Caco-2 (cell line): ENCODE measurements around the gene TMEM232. TPM values are rescaled to one million over a fixed set of nuclear protein-coding genes. Genes with fewer than 3 reads are reported as not detected.

Source experiments
- BruUV-seq: library from RNA; stranded (reverse); fragments of 400-500 nt; replicated peaks from 2 replicates; lab custom pipeline; 2021; lab: Mats Ljungman, UMichigan
- CTCF ChIA-PET: fragments of 300-600 bp; sonication (Branson Sonifier 250); formaldehyde crosslinking; loops from one replicate; lab custom pipeline; 2022; ENCODE audit warnings: antibody characterized with exemption; lab: Charles Lee
- POLR2A ChIA-PET: fragments of 300-600 bp; sonication (Branson Sonifier 250); formaldehyde crosslinking; loops from one replicate; lab custom pipeline; 2022; ENCODE audit warnings: antibody characterized with exemption; lab: Charles Lee
- DNase-seq, 2 experiments: peaks; one replicate each; pipeline versions ENCODE4 v3.0.0 to v3.0.0-alpha.2; 2020 to 2022
- H3K27me3 ChIP-seq: replicated peaks from 2 replicates; pipeline ENCODE4 v1.6.0; 2011; ENCODE audit warnings: low read length; ENCODE audit not compliant: control insufficient read depth, insufficient read depth
- H3K36me3 ChIP-seq: 2 replicates; pipeline ENCODE4 v1.5.1; 2011; ENCODE audit warnings: low read length; ENCODE audit not compliant: control insufficient read depth, insufficient read depth
- H3K4me1 ChIP-seq: fragments of 250-450 bp; sonication (Bioruptor Pico); 2 replicates; pipeline ENCODE4 v1.5.1; 2020; ENCODE audit warnings: mild to moderate bottlenecking
- H3K4me3 ChIP-seq: 2 replicates; pipeline ENCODE4 v1.5.1; 2011; ENCODE audit warnings: low read depth, mild to moderate bottlenecking, control low read depth, low read length
- H3K9me3 ChIP-seq: fragments of 250-450 bp; sonication (Bioruptor Pico); 2 replicates; pipeline ENCODE4 v1.5.1; 2020; ENCODE audit warnings: mild to moderate bottlenecking, moderate library complexity
- H3K27ac Mint-ChIP-seq: one replicate; pipeline ENCODE4 v1.8.0; 2022; ENCODE audit warnings: mixed read lengths; ENCODE audit not compliant: unreplicated experiment
- H3K27me3 Mint-ChIP-seq: one replicate; pipeline ENCODE4 v1.8.0; 2022; ENCODE audit warnings: mixed read lengths; ENCODE audit not compliant: insufficient read depth, unreplicated experiment
- H3K36me3 Mint-ChIP-seq: one replicate; pipeline ENCODE4 v1.8.0; 2022; ENCODE audit warnings: mild to moderate bottlenecking, mixed read lengths; ENCODE audit not compliant: insufficient read depth, unreplicated experiment
- H3K4me1 Mint-ChIP-seq: one replicate; pipeline ENCODE4 v1.8.0; 2022; ENCODE audit warnings: low read depth, mixed read lengths; ENCODE audit not compliant: unreplicated experiment
- H3K4me3 Mint-ChIP-seq: one replicate; pipeline ENCODE4 v1.8.0; 2022; ENCODE audit warnings: mild to moderate bottlenecking, moderate library complexity, mixed read lengths; ENCODE audit not compliant: unreplicated experiment
- H3K9me3 Mint-ChIP-seq: one replicate; pipeline ENCODE4 v1.8.0; 2022; ENCODE audit warnings: mixed read lengths; ENCODE audit not compliant: unreplicated experiment
- intact Hi-C: fragments of 100-400 bp; cut with micrococcal nuclease; formaldehyde crosslinking; loops from one replicate; pipeline ENCODE4 v1.10.0; 2022; ENCODE audit not compliant: unreplicated experiment
- total RNA-seq: library from RNA; stranded (reverse); gene quantifications from 2 replicates; pipeline ENCODE4 v1.2.3, GENCODE V29; 2022
- TF ChIP-seq, protein P1 (sequence below), 2 experiments: fragments of 200-600 bp in 1 of 2; IDR thresholded peaks; 1 replicate in 1 of 2; 2 replicates in 1 of 2; pipeline versions ENCODE4 v1.5.1 to v1.8.0; 2011 to 2022; ENCODE audit warnings: antibody characterized with exemption in 1 of 2, control low read depth in 1 of 2, inconsistent platforms in 1 of 2, low read depth in 1 of 2, low read length in 1 of 2, mild to moderate bottlenecking in 1 of 2, moderate library complexity in 1 of 2; ENCODE audit not compliant: insufficient read depth in 1 of 2, severe bottlenecking in 1 of 2, unreplicated experiment in 1 of 2

The TMEM232 gene
- total RNA-seq, 1 experiment from 2014 or later = 0.34 TPM

GRCh38 chr5:110590187-110590586 lies 136.3 kb downstream of the TMEM232 start:
- intact Hi-C loops = loop anchor here (1.0 to 10.0 kb wide), 3 partner anchors 149 to 899 kb away; no protein-coding TSS in a partner anchor
- no TSS peak for BruUV-seq
- Mint-ChIP-seq H3K36me3 (no peaks in the 10 kb centered on the region), H3K27me3 (no peaks in the 10 kb centered on the region), H3K27ac (no peak overlapping the region), H3K4me3 (no peak overlapping the region), H3K4me1 (peaks cover 10% of the 10 kb centered on the region), H3K9me3 (no peaks in the 10 kb centered on the region)
- H3K9me3 ChIP-seq = no peaks in the 10 kb centered on the region; the same call in 1 of the 2 replicates
- H3K36me3 ChIP-seq = no peaks in the 10 kb centered on the region
- H3K4me1 ChIP-seq = peaks cover 13% of the 10 kb centered on the region
- POLR2A ChIA-PET = no interaction called here
- no peak overlapping the region for H3K4me3 ChIP-seq
- no peaks in the 10 kb centered on the region; the same call in 1 of the 2 replicates for H3K27me3 ChIP-seq
- TF ChIP-seq, protein P1, sequence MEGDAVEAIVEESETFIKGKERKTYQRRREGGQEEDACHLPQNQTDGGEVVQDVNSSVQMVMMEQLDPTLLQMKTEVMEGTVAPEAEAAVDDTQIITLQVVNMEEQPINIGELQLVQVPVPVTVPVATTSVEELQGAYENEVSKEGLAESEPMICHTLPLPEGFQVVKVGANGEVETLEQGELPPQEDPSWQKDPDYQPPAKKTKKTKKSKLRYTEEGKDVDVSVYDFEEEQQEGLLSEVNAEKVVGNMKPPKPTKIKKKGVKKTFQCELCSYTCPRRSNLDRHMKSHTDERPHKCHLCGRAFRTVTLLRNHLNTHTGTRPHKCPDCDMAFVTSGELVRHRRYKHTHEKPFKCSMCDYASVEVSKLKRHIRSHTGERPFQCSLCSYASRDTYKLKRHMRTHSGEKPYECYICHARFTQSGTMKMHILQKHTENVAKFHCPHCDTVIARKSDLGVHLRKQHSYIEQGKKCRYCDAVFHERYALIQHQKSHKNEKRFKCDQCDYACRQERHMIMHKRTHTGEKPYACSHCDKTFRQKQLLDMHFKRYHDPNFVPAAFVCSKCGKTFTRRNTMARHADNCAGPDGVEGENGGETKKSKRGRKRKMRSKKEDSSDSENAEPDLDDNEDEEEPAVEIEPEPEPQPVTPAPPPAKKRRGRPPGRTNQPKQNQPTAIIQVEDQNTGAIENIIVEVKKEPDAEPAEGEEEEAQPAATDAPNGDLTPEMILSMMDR (IDR thresholded peaks at IDR 0.05; ENCODE audit: insufficient read depth in 1 of 2, low read depth in 1 of 2, low read length in 1 of 2, severe bottlenecking in 1 of 2, unreplicated experiment in 1 of 2) = peak; percentile 50 to 63
- CTCF ChIA-PET = interaction anchor here (0.6 to 1.1 kb wide), 2 partner anchors 49 to 149 kb away, joined by 3 to 4 read pairs; no protein-coding TSS in a partner anchor
- DNase-seq = peak in 1 of 2 experiments; percentile 17

DNA sequence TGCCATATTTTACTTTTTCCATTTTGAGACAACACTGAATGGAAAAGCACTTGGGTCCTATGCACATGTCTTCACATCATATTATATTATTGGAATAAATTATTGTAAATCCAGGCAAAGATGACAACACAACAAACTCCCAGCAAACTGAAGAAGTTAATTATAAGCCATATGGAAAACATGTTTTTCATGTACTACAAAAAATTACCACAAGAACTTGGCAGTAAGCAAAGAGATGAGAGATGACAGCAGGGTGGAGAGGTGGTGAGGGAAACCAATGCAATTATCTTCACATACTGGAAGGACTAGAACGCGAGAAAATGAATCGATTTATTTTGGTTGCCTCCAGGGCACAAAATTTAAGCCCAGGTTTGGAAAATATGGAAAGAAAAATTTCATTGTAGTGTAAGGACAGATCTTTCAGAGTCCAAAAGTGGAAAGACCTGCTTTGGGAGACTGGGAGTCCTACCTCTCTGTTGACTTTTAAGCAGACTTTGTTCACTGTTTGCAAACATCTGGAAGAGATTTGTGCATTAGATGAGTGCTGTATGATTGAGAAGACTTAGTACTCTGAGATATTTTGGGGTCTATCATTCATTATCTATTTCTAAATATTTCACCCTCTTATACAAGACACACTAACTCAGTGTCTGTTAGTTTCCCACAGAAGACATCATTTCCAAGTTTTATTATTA lies 138.0 kb downstream of the TMEM232 start:
- Mint-ChIP-seq H3K27ac (no peak overlapping the region), H3K9me3 (no peaks in the 10 kb centered on the region), H3K4me3 (no peak overlapping the region), H3K27me3 (no peaks in the 10 kb centered on the region), H3K4me1 (peaks cover 10% of the 10 kb centered on the region), H3K36me3 (no peaks in the 10 kb centered on the region)
- BruUV-seq = no TSS peak
- H3K27me3 ChIP-seq = no peaks in the 10 kb centered on the region
- ChIA-PET POLR2A (no interaction called here), CTCF (no interaction called here)
- DNase-seq = peak in 1 of 2 experiments; percentile 10
- no peak overlapping the region for H3K4me3 ChIP-seq
- H3K36me3 ChIP-seq = no peaks in the 10 kb centered on the region
- no peaks in the 10 kb centered on the region; the same call in 1 of the 2 replicates for H3K9me3 ChIP-seq
- intact Hi-C loops = no loop called here
- TF ChIP-seq, protein P1 (IDR thresholded peaks at IDR 0.05; ENCODE audit: insufficient read depth in 1 of 2, low read depth in 1 of 2, low read length in 1 of 2, severe bottlenecking in 1 of 2, unreplicated experiment in 1 of 2) = no peak
- H3K4me1 ChIP-seq = peaks cover 13% of the 10 kb centered on the region

DNA sequence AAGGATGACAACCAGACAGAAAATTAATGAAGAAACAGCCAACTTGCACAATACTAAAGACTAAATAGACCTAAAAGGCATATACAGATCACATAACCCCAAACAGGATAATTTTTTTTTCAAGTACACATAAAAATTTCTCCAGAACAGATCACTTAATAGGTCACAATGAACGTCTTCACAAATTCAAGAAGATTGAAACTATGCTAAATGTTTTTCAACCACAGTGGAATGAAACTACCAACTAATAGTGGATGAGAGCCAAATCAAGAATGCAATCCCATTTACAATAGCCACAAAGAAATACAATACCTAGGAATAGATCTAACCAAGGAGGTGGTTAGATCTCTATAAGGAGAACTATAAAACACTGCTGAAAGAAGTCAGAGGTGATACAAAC lies 145.8 kb downstream of the TMEM232 start:
- Mint-ChIP-seq H3K4me1 (no peaks in the 10 kb centered on the region), H3K4me3 (no peak overlapping the region), H3K36me3 (no peaks in the 10 kb centered on the region), H3K9me3 (no peaks in the 10 kb centered on the region), H3K27me3 (peaks cover 5% of the 10 kb centered on the region), H3K27ac (no peak overlapping the region)
- Histone ChIP-seq H3K4me3 (no peak overlapping the region), H3K9me3 (no peaks in the 10 kb centered on the region; the same call in 1 of the 2 replicates), H3K4me1 (no peaks in the 10 kb centered on the region), H3K27me3 (no peaks in the 10 kb centered on the region), H3K36me3 (no peaks in the 10 kb centered on the region)
- ChIA-PET POLR2A (no interaction called here), CTCF (no interaction called here)
- no TSS peak for BruUV-seq
- intact Hi-C loops = no loop called here
- DNase-seq = no peak
- TF ChIP-seq, protein P1 (IDR thresholded peaks at IDR 0.05; ENCODE audit: insufficient read depth in 1 of 2, low read depth in 1 of 2, low read length in 1 of 2, severe bottlenecking in 1 of 2, unreplicated experiment in 1 of 2) = no peak
